CD4-positive, alpha-beta T cell (primary cell): ENCODE results near the gene NDUFS7. TPM values are rescaled to one million over a fixed set of nuclear protein-coding genes. Genes with fewer than 3 reads are reported as not detected.

Experiments used
- ATAC-seq: fragments of 200-7000 bp; cut with Tn5 transposase; one replicate; pipeline ENCODE4 v1.10.0; 2022; ENCODE audit warnings: mild to moderate bottlenecking; ENCODE audit not compliant: poor library complexity
- CTCF ChIA-PET: fragments of 350-600 bp; sonication (Branson Sonifier 250); formaldehyde crosslinking; loops from one replicate; lab custom pipeline; 2021; ENCODE audit warnings: antibody characterized with exemption, inconsistent platforms; lab: Charles Lee
- POLR2A ChIA-PET: fragments of 350-600 bp; sonication (Branson Sonifier 250); formaldehyde crosslinking; loops from one replicate; lab custom pipeline; 2021; ENCODE audit warnings: antibody characterized with exemption, inconsistent platforms; lab: Charles Lee
- DNase-seq, 14 experiments: peaks; one replicate each; pipeline ENCODE4 v3.0.0-alpha.2; 2013 to 2020; ENCODE audit warnings: mixed read lengths in 2 of 14
- H3K27ac ChIP-seq, 2 donors: one replicate each; pipeline versions ENCODE4 v1.5.1 to v1.7.0; 2013; ENCODE audit warnings: low read length in 2 of 2, low read depth in 1 of 2, mild to moderate bottlenecking in 1 of 2
- H3K27me3 ChIP-seq, 2 experiments: 1 replicate in 1 of 2; 2 replicates in 1 of 2; pipeline versions ENCODE4 v1.6.1 to v1.7.0; 2013; ENCODE audit warnings: low read length in 2 of 2, control low read depth in 1 of 2, mild to moderate bottlenecking in 1 of 2, moderate library complexity in 1 of 2; ENCODE audit not compliant: insufficient read depth in 2 of 2, control insufficient read depth in 1 of 2
- H3K36me3 ChIP-seq: one replicate; pipeline ENCODE4 v1.6.1; 2013; ENCODE audit warnings: low read length, control low read depth; ENCODE audit not compliant: insufficient read depth
- H3K4me1 ChIP-seq: one replicate; pipeline ENCODE4 v1.6.1; 2013; ENCODE audit warnings: low read length, control low read depth; ENCODE audit not compliant: insufficient read depth
- H3K4me3 ChIP-seq: one replicate; pipeline ENCODE4 v1.5.1; 2013; ENCODE audit warnings: mild to moderate bottlenecking, low read length, moderate library complexity
- H3K9me3 ChIP-seq, 2 experiments: 1 replicate in 1 of 2; 2 replicates in 1 of 2; pipeline versions ENCODE4 v1.6.1 to v1.7.0; 2013; ENCODE audit warnings: low read length in 2 of 2, mild to moderate bottlenecking in 2 of 2, control low read depth in 1 of 2, moderate library complexity in 1 of 2; ENCODE audit not compliant: control insufficient read depth in 1 of 2, insufficient read depth in 1 of 2
- H3K27ac Mint-ChIP-seq: one replicate; pipeline ENCODE4 v1.8.0; 2020; ENCODE audit warnings: mixed read lengths
- H3K27me3 Mint-ChIP-seq: one replicate; pipeline ENCODE4 v1.8.0; 2021; ENCODE audit warnings: mixed read lengths
- H3K36me3 Mint-ChIP-seq: one replicate; pipeline ENCODE4 v1.8.0; 2021; ENCODE audit warnings: low read depth, mixed read lengths
- H3K4me1 Mint-ChIP-seq: one replicate; pipeline ENCODE4 v1.8.0; 2021; ENCODE audit warnings: low read depth, mixed read lengths
- H3K4me3 Mint-ChIP-seq: one replicate; pipeline ENCODE4 v1.8.0; 2020; ENCODE audit warnings: mild to moderate bottlenecking, mixed read lengths
- H3K9me3 Mint-ChIP-seq: one replicate; pipeline ENCODE4 v1.8.0; 2020; ENCODE audit warnings: mixed read lengths
- intact Hi-C, 2 experiments: fragments of 100-400 bp; cut with DNase I in 1 of 2; cut with micrococcal nuclease in 1 of 2; formaldehyde crosslinking; loops; one replicate each; pipeline versions ENCODE4 v1.15.1 to v1.9.0; 2023 to 2025; cut with DNase I, micrococcal nuclease
- total RNA-seq, 174 experiments: library from RNA in 2 of 174; stranded (reverse) in 2 of 174; gene quantifications; one replicate each; pipeline ENCODE4 v1.2.3 and lab custom pipeline; 2021 to 2026
- TF ChIP-seq, protein P1 (sequence below): fragments of 200-600 bp; IDR thresholded peaks from one replicate; pipeline ENCODE4 v1.8.0; 2022; ENCODE audit warnings: antibody characterized with exemption, mild to moderate bottlenecking

The NDUFS7 gene
- total RNA-seq, 2 experiments from 2014 or later = 40.0 to 42.6 TPM

DNA sequence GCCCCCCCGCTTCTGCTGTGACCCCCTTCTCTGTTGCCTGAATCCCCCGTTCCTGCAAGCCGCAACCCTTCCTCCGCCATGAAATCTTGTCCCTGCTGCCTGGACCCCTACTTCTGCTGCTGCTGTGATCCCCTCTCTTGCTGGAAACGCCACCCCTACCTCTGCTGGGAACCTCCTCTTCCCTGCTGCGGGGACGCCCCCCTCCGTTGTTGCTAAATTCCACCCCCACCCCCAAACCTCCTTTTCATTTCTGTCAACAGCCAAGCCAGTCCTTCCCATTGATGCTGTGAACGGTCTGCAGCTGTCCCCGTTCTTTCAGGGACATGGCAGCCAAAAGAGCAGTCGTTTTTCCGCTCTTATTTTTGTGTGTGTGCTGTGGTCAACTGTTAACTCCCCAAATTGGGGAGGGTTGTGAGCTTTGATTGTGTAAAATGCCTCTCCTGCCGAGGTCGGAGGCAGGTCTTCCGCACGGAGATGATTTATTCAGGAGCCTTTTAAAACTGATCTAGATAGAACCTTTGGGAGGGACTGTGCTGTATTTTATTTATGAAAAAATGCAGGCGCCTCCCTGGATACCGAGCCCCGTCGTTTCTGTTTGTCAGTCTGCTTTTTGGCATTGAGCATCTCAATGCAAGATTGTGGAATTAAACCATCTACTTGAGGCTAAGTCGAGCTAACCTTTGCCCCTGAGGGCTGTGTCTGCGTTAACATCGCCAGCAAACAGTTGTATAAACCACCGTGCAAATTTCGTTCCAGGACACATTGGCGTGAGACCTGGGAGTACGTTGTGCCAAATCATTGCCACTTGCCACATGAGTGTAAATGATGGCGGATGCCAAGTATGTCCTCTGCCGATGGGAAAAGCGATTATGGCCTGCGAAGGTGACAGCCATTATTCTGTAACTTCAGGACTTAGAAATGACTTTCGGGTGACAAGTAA, 27.9 kb upstream of the NDUFS7 start:
- H3K36me3 Mint-ChIP-seq = peaks cover 28% of the 10 kb centered on the region
- no peaks in the 10 kb centered on the region for H3K9me3 ChIP-seq
- no peaks in the 10 kb centered on the region for H3K27me3 ChIP-seq
- peak overlapping the region; percentile 83 for H3K4me3 Mint-ChIP-seq
- peak overlapping the region; percentile 29 for H3K27ac Mint-ChIP-seq
- peak overlapping the region; percentile 75 for H3K4me3 ChIP-seq
- H3K4me1 ChIP-seq = peaks cover 20% of the 10 kb centered on the region
- no peak overlapping the region for H3K27ac ChIP-seq
- H3K27me3 Mint-ChIP-seq = no peaks in the 10 kb centered on the region
- ATAC-seq (no peak), DNase-seq (peak in 2 of 14 experiments; percentile 28)
- H3K4me1 Mint-ChIP-seq = peaks cover 17% of the 10 kb centered on the region
- POLR2A ChIA-PET = no interaction called here
- CTCF ChIA-PET = interaction anchor here (0.6 kb wide), 2 partner anchors 76 to 419 kb away, joined by 3 read pairs; no protein-coding TSS in a partner anchor
- TF ChIP-seq, protein P1, sequence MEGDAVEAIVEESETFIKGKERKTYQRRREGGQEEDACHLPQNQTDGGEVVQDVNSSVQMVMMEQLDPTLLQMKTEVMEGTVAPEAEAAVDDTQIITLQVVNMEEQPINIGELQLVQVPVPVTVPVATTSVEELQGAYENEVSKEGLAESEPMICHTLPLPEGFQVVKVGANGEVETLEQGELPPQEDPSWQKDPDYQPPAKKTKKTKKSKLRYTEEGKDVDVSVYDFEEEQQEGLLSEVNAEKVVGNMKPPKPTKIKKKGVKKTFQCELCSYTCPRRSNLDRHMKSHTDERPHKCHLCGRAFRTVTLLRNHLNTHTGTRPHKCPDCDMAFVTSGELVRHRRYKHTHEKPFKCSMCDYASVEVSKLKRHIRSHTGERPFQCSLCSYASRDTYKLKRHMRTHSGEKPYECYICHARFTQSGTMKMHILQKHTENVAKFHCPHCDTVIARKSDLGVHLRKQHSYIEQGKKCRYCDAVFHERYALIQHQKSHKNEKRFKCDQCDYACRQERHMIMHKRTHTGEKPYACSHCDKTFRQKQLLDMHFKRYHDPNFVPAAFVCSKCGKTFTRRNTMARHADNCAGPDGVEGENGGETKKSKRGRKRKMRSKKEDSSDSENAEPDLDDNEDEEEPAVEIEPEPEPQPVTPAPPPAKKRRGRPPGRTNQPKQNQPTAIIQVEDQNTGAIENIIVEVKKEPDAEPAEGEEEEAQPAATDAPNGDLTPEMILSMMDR = no peak
- peaks cover 26% of the 10 kb centered on the region for H3K36me3 ChIP-seq
- H3K9me3 Mint-ChIP-seq = no peaks in the 10 kb centered on the region
- intact Hi-C loops = no loop called here

DNA sequence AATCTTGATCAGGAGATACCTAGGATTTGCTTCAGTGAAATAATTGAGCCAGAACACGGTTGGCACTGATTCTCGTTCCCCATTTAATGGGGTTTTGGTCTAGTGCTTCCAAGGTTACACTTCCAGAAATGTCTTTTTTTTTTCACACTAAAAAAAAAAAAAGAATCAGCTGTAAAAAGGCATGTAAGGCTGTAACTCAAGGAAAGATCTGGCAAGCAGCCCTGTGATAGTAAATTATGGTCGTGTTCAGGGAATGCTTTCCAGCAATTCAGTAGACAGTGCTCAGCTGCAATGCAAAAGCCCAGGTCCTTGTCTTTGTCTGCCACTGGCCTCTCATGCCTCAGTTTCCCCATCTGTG, 27.2 kb upstream of the NDUFS7 start:
- no peak for ATAC-seq
- H3K4me3 Mint-ChIP-seq = peak overlapping the region; percentile 83
- Histone ChIP-seq H3K27ac (no peak overlapping the region), H3K36me3 (peaks cover 26% of the 10 kb centered on the region), H3K4me1 (peaks cover 20% of the 10 kb centered on the region), H3K4me3 (no peak overlapping the region), H3K27me3 (no peaks in the 10 kb centered on the region), H3K9me3 (no peaks in the 10 kb centered on the region)
- TF ChIP-seq, protein P1 = no peak
- H3K27ac Mint-ChIP-seq = peak overlapping the region; percentile 29
- DNase-seq = no peak
- H3K27me3 Mint-ChIP-seq = no peaks in the 10 kb centered on the region
- H3K36me3 Mint-ChIP-seq = peaks cover 28% of the 10 kb centered on the region
- CTCF ChIA-PET = no interaction called here
- H3K4me1 Mint-ChIP-seq = peaks cover 17% of the 10 kb centered on the region
- no peaks in the 10 kb centered on the region for H3K9me3 Mint-ChIP-seq
- POLR2A ChIA-PET = interaction anchor here (0.6 kb wide), 1 partner anchor 1017 kb away, joined by 4 read pairs; no protein-coding TSS in a partner anchor
- intact Hi-C loops = no loop called here

DNA sequence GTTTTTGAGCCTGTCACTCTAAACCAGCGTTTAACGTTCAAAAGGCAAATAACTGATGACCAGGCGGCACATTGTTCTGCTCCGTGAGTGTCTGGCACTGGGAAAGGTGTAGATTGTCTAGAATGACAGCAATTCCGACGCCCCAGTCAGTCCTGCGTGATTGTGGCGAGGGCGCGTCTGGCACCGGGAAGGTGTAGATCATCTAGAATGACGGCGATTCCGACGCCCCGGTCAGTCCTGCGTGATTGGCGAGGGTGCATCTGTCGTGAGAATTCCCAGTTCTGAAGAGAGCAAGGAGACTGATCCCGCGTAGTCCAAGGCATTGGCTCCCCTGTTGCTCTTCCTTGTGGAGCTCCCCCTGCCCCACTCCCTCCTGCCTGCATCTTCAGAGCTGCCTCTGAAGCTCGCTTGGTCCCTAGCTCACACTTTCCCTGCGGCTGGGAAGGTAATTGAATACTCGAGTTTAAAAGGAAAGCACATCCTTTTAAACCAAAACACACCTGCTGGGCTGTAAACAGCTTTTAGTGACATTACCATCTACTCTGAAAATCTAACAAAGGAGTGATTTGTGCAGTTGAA, 26.1 kb upstream of the NDUFS7 start:
- ATAC-seq = no peak

More for the DNA sequence above, 26.1 kb upstream of the NDUFS7 start:
- TF ChIP-seq, protein P1 = no peak
- intact Hi-C loops = no loop called here
- H3K4me3 Mint-ChIP-seq = no peak overlapping the region
- Histone ChIP-seq H3K27me3 (no peaks in the 10 kb centered on the region), H3K27ac (no peak overlapping the region), H3K36me3 (peaks cover 32% of the 10 kb centered on the region), H3K4me1 (peaks cover 22% of the 10 kb centered on the region), H3K4me3 (no peak overlapping the region), H3K9me3 (no peaks in the 10 kb centered on the region)
- ChIA-PET CTCF (no interaction called here), POLR2A (no interaction called here)
- H3K27me3 Mint-ChIP-seq = no peaks in the 10 kb centered on the region
- H3K36me3 Mint-ChIP-seq = peaks cover 34% of the 10 kb centered on the region
- H3K4me1 Mint-ChIP-seq = peaks cover 19% of the 10 kb centered on the region
- no peaks in the 10 kb centered on the region for H3K9me3 Mint-ChIP-seq
- H3K27ac Mint-ChIP-seq = no peak overlapping the region
- no peak for DNase-seq
